GM12892 (cell line): ENCODE data around the gene MAP3K7.

Source experiments
- POLR2A ChIP-seq: IDR thresholded peaks from 2 replicates; pipeline ENCODE4 v1.6.1; 2011; ENCODE audit warnings: low read depth, low read length, control low read depth
- POLR2AphosphoS5 ChIP-seq: IDR thresholded peaks from 2 replicates; pipeline ENCODE4 v1.6.1; 2011; ENCODE audit warnings: low read depth, low read length, control low read depth
- TAF1 ChIP-seq: IDR thresholded peaks from 2 replicates; pipeline ENCODE4 v1.6.1; 2011; ENCODE audit warnings: low read depth, mild to moderate bottlenecking, control low read depth, low read length, borderline replicate concordance

GRCh38 chr6:90631046-90631445, 44.2 kb upstream of the MAP3K7 start:
- no peak for TF ChIP-seq TAF1
- no peak for TF ChIP-seq POLR2AphosphoS5
- no peak for TF ChIP-seq POLR2A
